Prostate gland (tissue), 2 donors: ENCODE measurements around the gene TSC22D1. TPM values are rescaled to one million over a fixed set of nuclear protein-coding genes. Genes with fewer than 3 reads are reported as not detected.
"Not testable (repeated sequence)": the region's sequence is repeated elsewhere in the genome, so short reads cannot be mapped to it uniquely, and the experiment has no call there.

ENCODE experiments used
- DNase-seq: peaks from one replicate; pipeline ENCODE4 v3.0.0-alpha.2; 2019; ENCODE audit warnings: low spot score
- H3K27ac ChIP-seq, 2 donors: fragments of 200-600 bp; sonication (generic); 2 replicates each; pipeline ENCODE4 v1.5.1; 2017 to 2019
- H3K27me3 ChIP-seq: fragments of 200-600 bp; sonication (generic); replicated peaks from 2 replicates; pipeline ENCODE4 v1.5.1; 2019; ENCODE audit not compliant: insufficient read depth
- H3K36me3 ChIP-seq, 2 donors: fragments of 200-600 bp; sonication (generic); 1 replicate in 1 of 2; 2 replicates in 1 of 2; pipeline versions ENCODE4 v1.5.1 to v1.8.1; 2017 to 2019
- H3K4me1 ChIP-seq: fragments of 200-600 bp; sonication (generic); replicated peaks from 2 replicates; pipeline ENCODE4 v1.5.1; 2019
- H3K4me3 ChIP-seq, 2 donors: fragments of 200-600 bp; sonication (generic); 2 replicates each; pipeline ENCODE4 v1.5.1; 2017 to 2019
- H3K9me3 ChIP-seq: fragments of 200-600 bp; sonication (generic); 2 replicates; pipeline ENCODE4 v1.5.1; 2017
- CTCF ChIP-seq, 4 experiments: fragments of 200-600 bp in 2 of 4; fragments of 450-650 bp in 2 of 4; sonication (generic) in 2 of 4; IDR thresholded peaks; 1 replicate in 3 of 4; 2 replicates in 1 of 4; pipeline ENCODE4 v1.5.1; 2016 to 2019; ENCODE audit warnings: antibody characterized with exemption in 4 of 4, mild to moderate bottlenecking in 2 of 4, moderate library complexity in 2 of 4
- POLR2A ChIP-seq: fragments of 450-650 bp; IDR thresholded peaks from one replicate; pipeline ENCODE4 v1.6.1; 2016; ENCODE audit warnings: antibody characterized with exemption, mild to moderate bottlenecking
- POLR2AphosphoS5 ChIP-seq: sonication (generic); formaldehyde crosslinking; IDR thresholded peaks from one replicate; pipeline ENCODE4 v1.6.1; 2017; ENCODE audit warnings: antibody characterized with exemption
- WGBS: methylation state at CpG from one replicate; pipeline ENCODE4 v1.1.5; 2018; 5-methylcytosine and 5-hydroxymethylcytosine counted together
- intact Hi-C: fragments of 100-400 bp; cut with DNase I; formaldehyde crosslinking; loops from one replicate; pipeline ENCODE4 v1.14.2; 2022
- total RNA-seq, 2 donors: library from RNA; depleted of rRNA; stranded (reverse); fragments of >200 nt; gene quantifications; one replicate each; pipeline ENCODE4 v1.1.0, GENCODE V29; 2016

Gene TSC22D1
- total RNA-seq, 2 donors from 2014 or later: 185 to 237 TPM

- Histone ChIP-seq H3K27me3 (no peaks in the 10 kb centered on the region), H3K4me3 (no peak overlapping the region), H3K36me3 (no peaks in the 10 kb centered on the region), H3K4me1 (no peaks in the 10 kb centered on the region), H3K9me3 (no peaks in the 10 kb centered on the region), H3K27ac (no peak overlapping the region)
- DNase-seq: no peak
- intact Hi-C loops: no loop called here
- TF ChIP-seq CTCF (IDR thresholded peaks at IDR 0.05): no peak
- TF ChIP-seq POLR2AphosphoS5: no peak
- TF ChIP-seq POLR2A: no peak
- 85% methylated on average over 3 of the region's 3 CpGs for WGBS
Observed at GRCh38 chr13:44519642-44520041, 56.5 kb downstream of the TSC22D1 start.

- intact Hi-C loops: no loop called here
- Histone ChIP-seq H3K9me3 (no peaks in the 10 kb centered on the region), H3K27me3 (no peaks in the 10 kb centered on the region), H3K4me3 (no peak overlapping the region), H3K4me1 (no peaks in the 10 kb centered on the region), H3K36me3 (no peaks in the 10 kb centered on the region), H3K27ac (no peak overlapping the region)
- TF ChIP-seq POLR2A (no peak), CTCF (IDR thresholded peaks at IDR 0.05) (no peak), POLR2AphosphoS5 (no peak)
- WGBS: 68% methylated on average over 2 of the region's 2 CpGs
- DNase-seq: no peak
Observed at GRCh38 chr13:44516771-44517170, 59.4 kb downstream of the TSC22D1 start.

GRCh38 chr13:44514278-44514677, 61.9 kb downstream of the TSC22D1 start:
- H3K4me3 ChIP-seq: no peak overlapping the region
- no peaks in the 10 kb centered on the region for H3K36me3 ChIP-seq
- intact Hi-C loops: no loop called here
- H3K4me1 ChIP-seq: no peaks in the 10 kb centered on the region
- H3K9me3 ChIP-seq: no peaks in the 10 kb centered on the region
- no peak for TF ChIP-seq CTCF (IDR thresholded peaks at IDR 0.05)
- TF ChIP-seq POLR2A: no peak
- no peak for TF ChIP-seq POLR2AphosphoS5
- H3K27ac ChIP-seq: no peak overlapping the region
- WGBS: 86% methylated on average over 6 of the region's 6 CpGs
- no peak for DNase-seq
- no peaks in the 10 kb centered on the region for H3K27me3 ChIP-seq

GRCh38 chr13:44509853-44510252, 66.3 kb downstream of the TSC22D1 start:
- H3K27me3 ChIP-seq, H3K4me1 ChIP-seq, DNase-seq, intact Hi-C loops, H3K9me3 ChIP-seq, H3K27ac ChIP-seq, H3K36me3 ChIP-seq, H3K4me3 ChIP-seq: not testable (repeated sequence)
- 97% methylated on average over 6 of the region's 6 CpGs for WGBS

- Histone ChIP-seq H3K36me3 (no peaks in the 10 kb centered on the region), H3K4me1 (no peaks in the 10 kb centered on the region), H3K27ac (no peak overlapping the region), H3K9me3 (no peaks in the 10 kb centered on the region), H3K27me3 (no peaks in the 10 kb centered on the region), H3K4me3 (no peak overlapping the region)
- intact Hi-C loops: no loop called here
- TF ChIP-seq POLR2A (no peak), POLR2AphosphoS5 (no peak), CTCF (IDR thresholded peaks at IDR 0.05) (no peak)
- WGBS: 48% methylated on average over 3 of the region's 3 CpGs
- no peak for DNase-seq
Observed at GRCh38 chr13:44508562-44509077, 67.5 kb downstream of the TSC22D1 start.
